GM12872 (cell line): ENCODE results near the gene XRCC3.
A peak's percentile ranks its signal among the peaks of the same experiment; 100 is the strongest.

Experiments used
- CTCF ChIP-seq: IDR thresholded peaks from 3 replicates; pipeline ENCODE4 v1.5.1; 2011; ENCODE audit warnings: low read depth, mild to moderate bottlenecking, low read length, moderate library complexity; ENCODE audit not compliant: insufficient read depth

Gene XRCC3

GRCh38 chr14:103753774-103754173 lies 38.5 kb upstream of the XRCC3 start:
- no peak for TF ChIP-seq CTCF

- 0 out of 3 replicates have a peak, but pooled peaks have one; percentile 2 for TF ChIP-seq CTCF
Observed at GRCh38 chr14:103749860-103750259, 34.6 kb upstream of the XRCC3 start.

- no peak for TF ChIP-seq CTCF
Observed at GRCh38 chr14:103749452-103749851, 34.2 kb upstream of the XRCC3 start.

GRCh38 chr14:103748534-103748857 lies 33.2 kb upstream of the XRCC3 start:
- TF ChIP-seq CTCF = no peak

GRCh38 chr14:103746701-103747100 lies 31.4 kb upstream of the XRCC3 start:
- TF ChIP-seq CTCF = no peak

- no peak for TF ChIP-seq CTCF
Observed at GRCh38 chr14:103745424-103745823, 30.2 kb upstream of the XRCC3 start.

- TF ChIP-seq CTCF = no peak
Observed at GRCh38 chr14:103744621-103745395, 29.6 kb upstream of the XRCC3 start.

- TF ChIP-seq CTCF = no peak
Observed at GRCh38 chr14:103743691-103744090, 28.4 kb upstream of the XRCC3 start.
